HL-60 (cell line): ENCODE measurements around the gene JPT2.

Source experiments
- DNase-seq, 2 experiments: peaks; one replicate each; pipeline ENCODE4 v3.0.0-alpha.2; 2010 to 2020; ENCODE audit warnings: low read depth in 1 of 2, low spot score in 1 of 2
- H3K27ac ChIP-seq: fragments of 250-450 bp; sonication (Bioruptor Pico); replicated peaks from 2 replicates; pipeline ENCODE4 v1.5.1; 2020; ENCODE audit warnings: mild to moderate bottlenecking, moderate library complexity
- H3K27me3 ChIP-seq: fragments of 250-450 bp; sonication (Bioruptor Pico); 2 replicates; pipeline ENCODE4 v1.5.1; 2021; ENCODE audit warnings: mild to moderate bottlenecking, moderate library complexity; ENCODE audit not compliant: insufficient read depth, poor library complexity, severe bottlenecking
- H3K4me3 ChIP-seq: replicated peaks from 2 replicates; pipeline ENCODE4 v1.5.1; 2011; ENCODE audit warnings: mild to moderate bottlenecking, control low read depth, low read length; ENCODE audit not compliant: insufficient read depth
- GABPA ChIP-seq: IDR thresholded peaks from 2 replicates; pipeline ENCODE4 v1.6.1; 2012; ENCODE audit warnings: low read depth
- POLR2AphosphoS5 ChIP-seq: IDR thresholded peaks from 2 replicates; pipeline ENCODE4 v1.6.1; 2012; ENCODE audit warnings: low read depth
- SPI1 ChIP-seq: IDR thresholded peaks from 2 replicates; pipeline ENCODE4 v1.6.1; 2012; ENCODE audit warnings: low read depth, mild to moderate bottlenecking, borderline replicate concordance
- TF ChIP-seq, protein P1 (sequence below): IDR thresholded peaks from one replicate; pipeline ENCODE4 v1.5.1; 2011; ENCODE audit warnings: low read length, control low read depth, inconsistent platforms; ENCODE audit not compliant: insufficient read depth
- TF ChIP-seq, protein P2 (sequence below): IDR thresholded peaks from 2 replicates; pipeline ENCODE4 v1.6.1; 2012; ENCODE audit warnings: low read depth; ENCODE audit not compliant: insufficient replicate concordance

JPT2 gene

DNA sequence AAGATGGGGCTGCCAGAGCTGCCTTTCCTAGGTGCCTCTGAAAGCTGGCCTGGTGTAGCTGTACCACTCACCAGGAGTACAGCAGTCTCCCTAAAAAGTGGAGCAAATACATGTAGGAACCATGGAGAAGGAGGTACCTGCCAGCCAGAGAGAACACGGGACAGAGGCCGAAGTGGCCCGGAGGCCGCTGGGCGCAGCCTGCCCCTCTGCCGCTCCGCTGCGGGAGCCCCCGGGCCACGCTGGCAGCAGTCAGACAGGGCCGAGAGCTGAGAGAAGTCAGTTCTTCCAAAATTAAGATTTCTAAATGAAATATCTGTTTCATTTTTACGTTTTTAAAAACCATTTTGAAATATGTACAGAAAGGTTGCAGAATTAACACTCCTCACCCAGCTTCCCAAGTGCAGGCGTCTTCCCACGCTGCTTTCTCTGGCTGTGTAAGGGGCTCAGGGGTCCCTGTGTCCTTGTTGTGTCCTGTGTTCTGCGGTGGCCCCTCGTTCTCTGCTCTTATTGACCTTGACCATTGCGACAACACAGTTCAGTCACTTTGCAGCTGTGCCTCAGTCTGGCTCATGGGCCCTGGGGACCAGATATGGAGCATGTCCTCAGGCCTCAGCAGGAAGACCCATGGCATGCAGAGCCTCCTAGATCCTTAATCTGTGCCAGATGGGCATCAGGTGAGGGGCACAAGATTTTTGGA, 32.9 kb downstream of the JPT2 start:
- no peak for TF ChIP-seq POLR2AphosphoS5
- TF ChIP-seq, protein P1, sequence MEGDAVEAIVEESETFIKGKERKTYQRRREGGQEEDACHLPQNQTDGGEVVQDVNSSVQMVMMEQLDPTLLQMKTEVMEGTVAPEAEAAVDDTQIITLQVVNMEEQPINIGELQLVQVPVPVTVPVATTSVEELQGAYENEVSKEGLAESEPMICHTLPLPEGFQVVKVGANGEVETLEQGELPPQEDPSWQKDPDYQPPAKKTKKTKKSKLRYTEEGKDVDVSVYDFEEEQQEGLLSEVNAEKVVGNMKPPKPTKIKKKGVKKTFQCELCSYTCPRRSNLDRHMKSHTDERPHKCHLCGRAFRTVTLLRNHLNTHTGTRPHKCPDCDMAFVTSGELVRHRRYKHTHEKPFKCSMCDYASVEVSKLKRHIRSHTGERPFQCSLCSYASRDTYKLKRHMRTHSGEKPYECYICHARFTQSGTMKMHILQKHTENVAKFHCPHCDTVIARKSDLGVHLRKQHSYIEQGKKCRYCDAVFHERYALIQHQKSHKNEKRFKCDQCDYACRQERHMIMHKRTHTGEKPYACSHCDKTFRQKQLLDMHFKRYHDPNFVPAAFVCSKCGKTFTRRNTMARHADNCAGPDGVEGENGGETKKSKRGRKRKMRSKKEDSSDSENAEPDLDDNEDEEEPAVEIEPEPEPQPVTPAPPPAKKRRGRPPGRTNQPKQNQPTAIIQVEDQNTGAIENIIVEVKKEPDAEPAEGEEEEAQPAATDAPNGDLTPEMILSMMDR, result no peak
- TF ChIP-seq GABPA, result no peak
- TF ChIP-seq, protein P2, sequence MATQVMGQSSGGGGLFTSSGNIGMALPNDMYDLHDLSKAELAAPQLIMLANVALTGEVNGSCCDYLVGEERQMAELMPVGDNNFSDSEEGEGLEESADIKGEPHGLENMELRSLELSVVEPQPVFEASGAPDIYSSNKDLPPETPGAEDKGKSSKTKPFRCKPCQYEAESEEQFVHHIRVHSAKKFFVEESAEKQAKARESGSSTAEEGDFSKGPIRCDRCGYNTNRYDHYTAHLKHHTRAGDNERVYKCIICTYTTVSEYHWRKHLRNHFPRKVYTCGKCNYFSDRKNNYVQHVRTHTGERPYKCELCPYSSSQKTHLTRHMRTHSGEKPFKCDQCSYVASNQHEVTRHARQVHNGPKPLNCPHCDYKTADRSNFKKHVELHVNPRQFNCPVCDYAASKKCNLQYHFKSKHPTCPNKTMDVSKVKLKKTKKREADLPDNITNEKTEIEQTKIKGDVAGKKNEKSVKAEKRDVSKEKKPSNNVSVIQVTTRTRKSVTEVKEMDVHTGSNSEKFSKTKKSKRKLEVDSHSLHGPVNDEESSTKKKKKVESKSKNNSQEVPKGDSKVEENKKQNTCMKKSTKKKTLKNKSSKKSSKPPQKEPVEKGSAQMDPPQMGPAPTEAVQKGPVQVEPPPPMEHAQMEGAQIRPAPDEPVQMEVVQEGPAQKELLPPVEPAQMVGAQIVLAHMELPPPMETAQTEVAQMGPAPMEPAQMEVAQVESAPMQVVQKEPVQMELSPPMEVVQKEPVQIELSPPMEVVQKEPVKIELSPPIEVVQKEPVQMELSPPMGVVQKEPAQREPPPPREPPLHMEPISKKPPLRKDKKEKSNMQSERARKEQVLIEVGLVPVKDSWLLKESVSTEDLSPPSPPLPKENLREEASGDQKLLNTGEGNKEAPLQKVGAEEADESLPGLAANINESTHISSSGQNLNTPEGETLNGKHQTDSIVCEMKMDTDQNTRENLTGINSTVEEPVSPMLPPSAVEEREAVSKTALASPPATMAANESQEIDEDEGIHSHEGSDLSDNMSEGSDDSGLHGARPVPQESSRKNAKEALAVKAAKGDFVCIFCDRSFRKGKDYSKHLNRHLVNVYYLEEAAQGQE, result no peak
- no peak for TF ChIP-seq SPI1
- DNase-seq, result no peak
- H3K27me3 ChIP-seq, result no peaks in the 10 kb centered on the region
- no peak overlapping the region for H3K4me3 ChIP-seq
- H3K27ac ChIP-seq, result no peak overlapping the region

DNA sequence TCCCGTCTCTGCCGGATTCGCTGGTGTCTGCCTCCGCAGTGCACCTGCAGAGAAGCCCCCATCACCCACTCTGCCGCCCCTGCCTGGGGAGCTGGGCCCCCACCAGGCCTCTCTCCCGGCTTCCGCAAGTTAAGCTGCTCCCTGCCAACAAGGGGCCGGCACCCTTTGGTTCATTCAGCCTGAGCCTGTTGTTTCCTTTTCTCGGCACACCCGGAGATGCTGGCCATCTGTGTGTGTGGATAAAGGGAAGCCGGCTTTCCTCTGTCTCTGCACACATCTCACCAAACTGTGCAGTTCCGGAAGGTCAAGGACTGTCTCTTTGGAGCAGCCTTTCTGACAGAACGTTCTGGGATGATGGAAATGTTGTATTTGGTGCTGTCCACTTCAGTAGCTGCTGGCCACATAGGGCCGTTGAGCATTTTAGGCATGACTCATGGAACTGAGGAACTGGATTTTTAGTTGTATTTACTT, 34.7 kb downstream of the JPT2 start:
- H3K27ac ChIP-seq, result no peak overlapping the region

DNA sequence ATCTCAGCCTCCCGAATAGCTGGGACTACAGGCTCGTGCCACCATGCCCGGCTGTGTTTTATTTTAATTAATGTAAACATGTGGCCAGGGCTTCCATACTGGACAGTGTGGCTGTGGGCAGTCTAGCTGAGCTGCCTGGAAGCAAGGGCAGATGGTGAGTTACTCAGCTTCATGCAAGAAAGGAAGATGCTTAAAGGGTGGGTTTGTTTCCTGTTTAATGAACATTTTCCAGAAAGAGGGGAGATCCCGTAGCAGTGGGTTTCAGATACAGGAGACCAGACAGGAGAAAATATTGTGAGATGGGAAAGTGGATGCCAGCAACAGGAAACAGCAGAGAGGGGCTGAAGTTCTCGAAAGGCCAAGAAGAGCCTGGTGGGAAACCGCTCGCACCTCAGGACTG, 35.3 kb downstream of the JPT2 start:
- DNase-seq, result no peak
- TF ChIP-seq POLR2AphosphoS5 (no peak), SPI1 (no peak), GABPA (no peak)
- TF ChIP-seq, protein P1, result no peak
- TF ChIP-seq, protein P2, result no peak
- Histone ChIP-seq H3K4me3 (no peak overlapping the region), H3K27ac (no peak overlapping the region), H3K27me3 (no peaks in the 10 kb centered on the region)

More for the DNA sequence above, 34.7 kb downstream of the JPT2 start:
- no peak for DNase-seq
- no peak for TF ChIP-seq POLR2AphosphoS5
- TF ChIP-seq, protein P1, result no peak
- TF ChIP-seq GABPA, result no peak
- Histone ChIP-seq H3K27me3 (no peaks in the 10 kb centered on the region), H3K4me3 (no peak overlapping the region)

DNA sequence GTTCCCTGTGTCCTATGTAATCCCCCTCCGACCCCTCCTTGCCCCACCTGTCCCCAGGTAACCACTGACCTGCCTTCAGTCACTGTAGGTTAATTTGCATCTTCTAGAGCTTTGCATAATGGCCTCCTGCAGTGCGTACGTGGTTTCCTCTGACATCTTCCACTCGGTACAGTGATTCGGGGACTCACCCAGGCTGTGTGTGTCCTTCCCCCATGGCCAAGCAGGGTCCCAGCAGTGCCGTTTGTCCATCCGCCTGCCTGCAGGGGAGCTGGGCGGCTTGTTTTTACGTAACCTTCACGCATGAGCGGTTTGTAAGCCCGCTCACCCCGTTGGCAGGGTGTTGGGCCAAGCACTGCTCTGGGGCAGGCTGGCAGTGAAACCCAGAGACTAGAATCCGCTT, 35.9 kb downstream of the JPT2 start:
- DNase-seq, result no peak
- TF ChIP-seq SPI1 (no peak), POLR2AphosphoS5 (no peak), GABPA (no peak)
- TF ChIP-seq, protein P1, result no peak
- TF ChIP-seq, protein P2, result no peak
- no peak overlapping the region for H3K4me3 ChIP-seq
- no peak overlapping the region for H3K27ac ChIP-seq
- H3K27me3 ChIP-seq, result no peaks in the 10 kb centered on the region
